ENCODE results near the gene KIF26B.
"Not testable (repeated sequence)": the region's sequence is repeated elsewhere in the genome, so short reads cannot be mapped to it uniquely, and the experiment has no call there.

KIF26B gene

GRCh38 chr1:245690156-245690690 lies 535.4 kb downstream of the KIF26B start:
- no peak for DNase-seq

DNA sequence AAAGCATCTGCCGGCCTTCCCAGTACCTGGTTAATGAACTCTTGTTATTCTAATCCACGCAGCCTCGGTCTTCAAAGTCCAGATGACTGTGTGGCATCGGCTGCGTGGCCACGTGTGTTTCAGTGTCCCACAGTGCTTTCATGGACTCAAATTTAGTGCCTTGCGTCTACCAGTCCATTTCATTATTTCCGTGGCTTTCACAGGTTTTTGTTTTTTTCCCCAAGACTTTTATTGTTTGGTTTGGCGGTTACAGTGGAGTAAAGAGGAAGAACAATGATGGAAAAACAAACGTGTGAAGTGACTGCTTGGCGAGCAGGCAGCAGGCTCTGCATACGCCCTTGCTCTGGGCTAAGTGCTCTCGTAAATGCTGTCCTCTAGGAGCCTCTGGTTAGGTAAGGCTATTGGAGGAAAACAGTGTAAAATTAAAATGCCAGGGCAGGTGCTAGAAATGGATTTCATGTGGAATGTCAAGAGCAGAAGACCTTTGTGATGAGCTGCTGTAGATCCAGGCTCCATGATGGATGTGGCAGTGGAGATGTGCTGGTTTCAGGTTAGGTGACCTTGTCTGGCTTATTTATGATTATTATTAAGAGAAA lies 536.3 kb downstream of the KIF26B start:
- no peak for DNase-seq

DNA sequence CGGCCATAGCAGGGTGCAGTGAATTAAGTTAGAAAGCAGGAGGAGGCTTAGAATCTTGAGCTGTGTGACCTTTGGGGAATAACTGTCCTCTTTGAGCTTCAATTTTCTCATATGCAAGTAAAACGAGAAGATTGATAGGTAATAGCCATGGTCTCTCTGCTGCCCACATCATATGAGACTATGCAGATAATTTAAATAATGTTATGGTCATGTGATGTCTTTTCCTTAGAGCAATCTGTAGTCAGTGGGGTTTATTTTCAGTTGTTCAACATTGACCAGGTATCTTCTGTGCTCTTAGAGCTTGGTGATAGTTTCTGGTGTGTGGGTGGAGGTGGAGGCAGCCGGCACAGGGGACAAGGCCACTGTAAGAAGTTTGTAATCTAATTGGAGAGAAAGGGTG lies 537.1 kb downstream of the KIF26B start:
- DNase-seq = no peak

GRCh38 chr1:245692318-245692717 lies 537.5 kb downstream of the KIF26B start:
- DNase-seq = no peak

GRCh38 chr1:245693116-245693793 lies 538.5 kb downstream of the KIF26B start:
- DNase-seq = no peak

- no peak for DNase-seq
These were observed 539.4 kb downstream of the KIF26B start for GRCh38 chr1:245693941-245694752.

DNA sequence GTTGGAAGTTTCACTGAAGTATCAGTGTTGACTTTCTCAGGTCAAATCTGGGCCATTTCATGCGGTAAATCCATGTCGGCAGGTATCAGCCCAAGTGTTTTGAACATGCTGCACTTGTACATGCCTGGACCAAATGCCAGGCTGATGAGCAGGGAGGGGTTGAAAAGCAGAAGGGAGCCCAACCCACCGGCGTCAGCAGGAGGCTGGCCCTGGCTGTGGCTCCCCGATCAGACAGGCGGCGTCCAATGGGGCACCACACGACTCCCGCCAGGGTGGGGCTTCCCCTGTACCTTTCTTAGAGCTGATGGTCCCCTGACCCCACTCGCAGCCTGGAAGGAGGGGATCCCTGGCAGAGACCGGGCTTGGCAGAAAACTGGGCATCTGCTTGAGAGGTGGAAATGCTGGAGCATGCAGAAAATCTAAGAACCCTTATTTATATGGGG lies 540.0 kb downstream of the KIF26B start:
- DNase-seq = no peak

DNA sequence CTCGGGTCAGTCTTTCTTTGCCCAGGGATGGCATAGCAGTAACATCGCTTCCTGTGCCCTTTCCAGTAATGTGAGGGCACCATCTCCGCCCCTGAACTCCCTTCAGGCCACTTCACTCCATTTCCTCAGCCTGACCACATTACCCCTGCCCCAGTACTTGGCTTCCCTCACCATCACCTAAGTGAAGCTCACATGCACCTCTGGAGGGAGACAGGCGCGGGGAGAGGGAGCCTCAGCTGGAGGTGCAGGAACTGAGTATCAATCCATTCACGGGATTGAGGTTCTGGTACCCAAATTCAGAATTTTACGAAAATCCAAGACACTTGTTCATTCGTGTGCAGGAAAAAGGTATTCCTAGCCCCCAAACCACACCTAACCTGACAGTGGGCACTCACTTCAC lies 540.4 kb downstream of the KIF26B start:
- no peak for DNase-seq

DNA sequence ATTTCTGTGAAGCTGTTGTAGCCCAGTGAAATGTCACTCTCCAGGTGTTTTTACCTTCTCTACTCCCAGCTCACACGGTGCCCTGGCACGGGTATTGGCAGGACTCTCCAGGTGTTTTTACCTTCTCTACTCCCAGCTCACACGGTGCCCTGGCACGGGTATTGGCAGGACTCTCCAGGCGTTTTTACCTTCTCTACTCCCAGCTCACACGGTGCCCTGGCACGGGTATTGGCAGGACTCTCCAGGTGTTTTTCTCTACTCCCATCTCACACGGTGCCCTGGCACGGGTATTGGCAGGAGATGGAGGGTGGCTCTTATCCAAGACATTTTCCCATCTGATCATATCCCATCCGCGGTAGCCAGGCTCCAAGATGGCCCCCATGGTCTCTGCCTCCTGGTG lies 540.9 kb downstream of the KIF26B start:
- DNase-seq = not testable (repeated sequence)

- no peak for DNase-seq
These were observed 543.3 kb downstream of the KIF26B start for GRCh38 chr1:245698116-245698515.

DNA sequence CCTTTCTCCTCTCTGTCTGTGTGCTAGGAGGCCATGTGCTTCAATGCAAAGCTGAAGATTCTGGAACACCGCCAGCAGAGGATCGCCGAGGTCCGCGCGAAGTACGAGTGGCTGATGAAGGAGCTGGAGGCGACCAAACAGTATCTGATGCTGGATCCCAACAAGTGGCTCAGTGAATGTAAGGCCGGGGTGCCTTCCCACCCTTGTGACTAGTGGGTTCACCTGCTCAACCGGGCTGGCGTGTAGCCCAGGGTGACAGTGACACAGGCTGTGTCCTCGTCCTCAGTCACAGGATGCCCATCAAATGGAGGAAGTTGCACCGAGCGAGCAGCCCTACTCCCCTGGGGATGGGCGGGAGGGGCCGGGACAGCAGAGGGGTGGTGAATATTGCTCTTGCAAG lies 544.1 kb downstream of the KIF26B start:
- DNase-seq = no peak

DNA sequence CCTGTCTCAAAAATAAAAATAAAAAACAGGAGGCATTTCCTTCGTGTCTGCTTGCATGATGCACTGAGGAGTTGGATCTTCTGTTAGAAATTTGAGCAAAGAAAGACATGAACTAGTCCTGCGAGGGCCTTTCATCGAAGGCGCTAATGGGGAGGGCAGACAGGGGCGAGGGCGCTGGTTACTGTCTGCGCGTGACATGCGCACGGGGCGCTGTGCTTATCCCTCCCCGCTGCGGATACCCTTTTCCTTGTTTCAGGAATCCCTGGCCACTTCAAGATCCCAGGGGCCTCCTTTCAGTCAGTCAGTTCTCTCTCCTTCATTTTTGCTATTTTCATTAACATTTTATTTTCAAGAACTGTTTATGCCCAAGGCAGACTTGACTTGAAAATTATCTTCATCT lies 545.8 kb downstream of the KIF26B start:
- DNase-seq = no peak

GRCh38 chr1:245701631-245702030 lies 546.8 kb downstream of the KIF26B start:
- no peak for DNase-seq

GRCh38 chr1:245702346-245702745 lies 547.6 kb downstream of the KIF26B start:
- DNase-seq = no peak

- no peak for DNase-seq
These were observed 549.6 kb downstream of the KIF26B start for GRCh38 chr1:245704341-245704740.

DNA sequence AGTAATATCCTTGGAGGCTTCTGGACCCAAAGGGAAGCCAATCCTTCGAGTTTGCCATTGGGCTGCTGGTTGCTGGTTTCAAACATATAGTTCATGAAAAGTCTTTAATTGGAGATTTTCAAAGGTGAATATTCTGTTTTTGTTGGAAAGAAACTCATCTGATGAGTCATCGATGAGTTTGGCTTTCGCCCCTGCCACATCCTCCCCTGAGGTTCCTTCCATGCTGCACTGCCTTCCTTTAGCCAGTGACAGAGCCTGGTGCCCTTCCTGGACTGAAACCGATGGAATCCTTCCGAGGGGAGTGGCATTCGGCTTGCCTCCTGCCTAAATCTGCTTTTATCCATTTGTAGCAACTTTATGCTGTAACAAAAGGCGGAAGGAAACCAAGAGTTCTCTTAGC lies 550.0 kb downstream of the KIF26B start:
- DNase-seq = no peak

- no peak for DNase-seq
These were observed 553.2 kb downstream of the KIF26B start for GRCh38 chr1:245707941-245708340.

GRCh38 chr1:245710961-245711903 lies 556.4 kb downstream of the KIF26B start:
- no peak for DNase-seq

- DNase-seq = not testable (repeated sequence)
These were observed 559.2 kb downstream of the KIF26B start for GRCh38 chr1:245714027-245714426.

GRCh38 chr1:245715291-245715701 lies 560.5 kb downstream of the KIF26B start:
- DNase-seq = no peak

GRCh38 chr1:245715970-245716369 lies 561.2 kb downstream of the KIF26B start:
- no peak for DNase-seq

GRCh38 chr1:245716561-245716960 lies 561.8 kb downstream of the KIF26B start:
- DNase-seq = no peak

DNA sequence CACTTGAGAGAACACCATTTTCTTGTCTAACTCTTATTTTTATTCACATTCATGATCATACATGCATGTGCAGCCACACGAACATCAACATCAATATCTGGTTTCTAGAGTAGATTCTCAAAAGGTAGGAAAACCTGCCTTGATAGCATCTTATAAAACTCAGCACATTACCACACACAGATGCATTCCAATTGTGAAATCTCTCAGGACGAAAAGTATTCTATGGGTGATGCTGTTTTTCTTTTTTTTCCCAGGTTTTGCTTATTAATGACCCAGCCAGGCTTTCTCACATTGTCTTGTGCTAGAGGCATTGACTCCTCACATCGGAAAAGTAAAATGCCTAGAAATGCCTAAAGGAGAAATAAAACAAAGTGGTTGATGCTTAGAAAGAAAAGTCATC lies 562.8 kb downstream of the KIF26B start:
- DNase-seq = no peak

Data from hematopoietic multipotent progenitor cell treated with erythropoietin and hydrocortisone succinate and interleukin-3 and kit ligand, for 8 days (in vitro differentiated cells).